CD4-positive, alpha-beta T cell (primary cell): Measurements from ENCODE around the gene HDAC4. TPM values are rescaled to one million over a fixed set of nuclear protein-coding genes. Genes with fewer than 3 reads are reported as not detected.

Experiments used
- ATAC-seq: fragments of 200-7000 bp; cut with Tn5 transposase; one replicate; pipeline ENCODE4 v1.10.0; 2022; ENCODE audit warnings: mild to moderate bottlenecking; ENCODE audit not compliant: poor library complexity
- CTCF ChIA-PET: fragments of 350-600 bp; sonication (Branson Sonifier 250); formaldehyde crosslinking; loops from one replicate; lab custom pipeline; 2021; ENCODE audit warnings: antibody characterized with exemption, inconsistent platforms; lab: Charles Lee
- POLR2A ChIA-PET: fragments of 350-600 bp; sonication (Branson Sonifier 250); formaldehyde crosslinking; loops from one replicate; lab custom pipeline; 2021; ENCODE audit warnings: antibody characterized with exemption, inconsistent platforms; lab: Charles Lee
- DNase-seq, 14 experiments: peaks; one replicate each; pipeline ENCODE4 v3.0.0-alpha.2; 2013 to 2020; ENCODE audit warnings: mixed read lengths in 2 of 14
- H3K27ac ChIP-seq, 2 donors: one replicate each; pipeline versions ENCODE4 v1.5.1 to v1.7.0; 2013; ENCODE audit warnings: low read length in 2 of 2, low read depth in 1 of 2, mild to moderate bottlenecking in 1 of 2
- H3K27me3 ChIP-seq, 2 experiments: 1 replicate in 1 of 2; 2 replicates in 1 of 2; pipeline versions ENCODE4 v1.6.1 to v1.7.0; 2013; ENCODE audit warnings: low read length in 2 of 2, control low read depth in 1 of 2, mild to moderate bottlenecking in 1 of 2, moderate library complexity in 1 of 2; ENCODE audit not compliant: insufficient read depth in 2 of 2, control insufficient read depth in 1 of 2
- H3K36me3 ChIP-seq: one replicate; pipeline ENCODE4 v1.6.1; 2013; ENCODE audit warnings: low read length, control low read depth; ENCODE audit not compliant: insufficient read depth
- H3K4me1 ChIP-seq: one replicate; pipeline ENCODE4 v1.6.1; 2013; ENCODE audit warnings: low read length, control low read depth; ENCODE audit not compliant: insufficient read depth
- H3K4me3 ChIP-seq: one replicate; pipeline ENCODE4 v1.5.1; 2013; ENCODE audit warnings: mild to moderate bottlenecking, low read length, moderate library complexity
- H3K9me3 ChIP-seq, 2 experiments: 1 replicate in 1 of 2; 2 replicates in 1 of 2; pipeline versions ENCODE4 v1.6.1 to v1.7.0; 2013; ENCODE audit warnings: low read length in 2 of 2, mild to moderate bottlenecking in 2 of 2, control low read depth in 1 of 2, moderate library complexity in 1 of 2; ENCODE audit not compliant: control insufficient read depth in 1 of 2, insufficient read depth in 1 of 2
- H3K27ac Mint-ChIP-seq: one replicate; pipeline ENCODE4 v1.8.0; 2020; ENCODE audit warnings: mixed read lengths
- H3K27me3 Mint-ChIP-seq: one replicate; pipeline ENCODE4 v1.8.0; 2021; ENCODE audit warnings: mixed read lengths
- H3K36me3 Mint-ChIP-seq: one replicate; pipeline ENCODE4 v1.8.0; 2021; ENCODE audit warnings: low read depth, mixed read lengths
- H3K4me1 Mint-ChIP-seq: one replicate; pipeline ENCODE4 v1.8.0; 2021; ENCODE audit warnings: low read depth, mixed read lengths
- H3K4me3 Mint-ChIP-seq: one replicate; pipeline ENCODE4 v1.8.0; 2020; ENCODE audit warnings: mild to moderate bottlenecking, mixed read lengths
- H3K9me3 Mint-ChIP-seq: one replicate; pipeline ENCODE4 v1.8.0; 2020; ENCODE audit warnings: mixed read lengths
- intact Hi-C, 2 experiments: fragments of 100-400 bp; cut with DNase I in 1 of 2; cut with micrococcal nuclease in 1 of 2; formaldehyde crosslinking; loops; one replicate each; pipeline versions ENCODE4 v1.15.1 to v1.9.0; 2023 to 2025; cut with DNase I, micrococcal nuclease
- total RNA-seq, 174 experiments: library from RNA in 2 of 174; stranded (reverse) in 2 of 174; gene quantifications; one replicate each; pipeline ENCODE4 v1.2.3 and lab custom pipeline; 2021 to 2026
- TF ChIP-seq, protein P1 (sequence below): fragments of 200-600 bp; IDR thresholded peaks from one replicate; pipeline ENCODE4 v1.8.0; 2022; ENCODE audit warnings: antibody characterized with exemption, mild to moderate bottlenecking

HDAC4 gene
- total RNA-seq, 2 experiments from 2014 or later, result 45.3 to 49.2 TPM

GRCh38 chr2:239162141-239162821, 238.5 kb downstream of the HDAC4 start:
- Mint-ChIP-seq H3K4me1 (peaks cover 20% of the 10 kb centered on the region), H3K27ac (no peak overlapping the region), H3K4me3 (no peak overlapping the region), H3K9me3 (no peaks in the 10 kb centered on the region), H3K27me3 (no peaks in the 10 kb centered on the region), H3K36me3 (peaks cover 72% of the 10 kb centered on the region)
- H3K4me1 ChIP-seq, result peaks cover 25% of the 10 kb centered on the region
- peaks cover 50% of the 10 kb centered on the region for H3K36me3 ChIP-seq
- no peak overlapping the region for H3K4me3 ChIP-seq
- POLR2A ChIA-PET, result interaction anchor here (0.6 to 0.9 kb wide), 2 partner anchors 60 to 70 kb away, joined by 3 read pairs; no protein-coding TSS in a partner anchor
- TF ChIP-seq, protein P1, sequence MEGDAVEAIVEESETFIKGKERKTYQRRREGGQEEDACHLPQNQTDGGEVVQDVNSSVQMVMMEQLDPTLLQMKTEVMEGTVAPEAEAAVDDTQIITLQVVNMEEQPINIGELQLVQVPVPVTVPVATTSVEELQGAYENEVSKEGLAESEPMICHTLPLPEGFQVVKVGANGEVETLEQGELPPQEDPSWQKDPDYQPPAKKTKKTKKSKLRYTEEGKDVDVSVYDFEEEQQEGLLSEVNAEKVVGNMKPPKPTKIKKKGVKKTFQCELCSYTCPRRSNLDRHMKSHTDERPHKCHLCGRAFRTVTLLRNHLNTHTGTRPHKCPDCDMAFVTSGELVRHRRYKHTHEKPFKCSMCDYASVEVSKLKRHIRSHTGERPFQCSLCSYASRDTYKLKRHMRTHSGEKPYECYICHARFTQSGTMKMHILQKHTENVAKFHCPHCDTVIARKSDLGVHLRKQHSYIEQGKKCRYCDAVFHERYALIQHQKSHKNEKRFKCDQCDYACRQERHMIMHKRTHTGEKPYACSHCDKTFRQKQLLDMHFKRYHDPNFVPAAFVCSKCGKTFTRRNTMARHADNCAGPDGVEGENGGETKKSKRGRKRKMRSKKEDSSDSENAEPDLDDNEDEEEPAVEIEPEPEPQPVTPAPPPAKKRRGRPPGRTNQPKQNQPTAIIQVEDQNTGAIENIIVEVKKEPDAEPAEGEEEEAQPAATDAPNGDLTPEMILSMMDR, result no peak
- ATAC-seq (no peak), DNase-seq (peak in 1 of 14 experiments; percentile 25)
- CTCF ChIA-PET, result no interaction called here
- intact Hi-C loops, result no loop called here
- H3K9me3 ChIP-seq, result no peaks in the 10 kb centered on the region
- H3K27me3 ChIP-seq, result no peaks in the 10 kb centered on the region
- no peak overlapping the region for H3K27ac ChIP-seq

GRCh38 chr2:239161711-239162140, 239.1 kb downstream of the HDAC4 start:
- TF ChIP-seq, protein P1, result no peak
- peaks cover 25% of the 10 kb centered on the region for H3K4me1 ChIP-seq
- H3K36me3 ChIP-seq, result peaks cover 54% of the 10 kb centered on the region
- Mint-ChIP-seq H3K27ac (no peak overlapping the region), H3K27me3 (no peaks in the 10 kb centered on the region), H3K4me3 (no peak overlapping the region), H3K4me1 (peaks cover 20% of the 10 kb centered on the region), H3K9me3 (no peaks in the 10 kb centered on the region), H3K36me3 (peaks cover 75% of the 10 kb centered on the region)
- intact Hi-C loops, result no loop called here
- no peaks in the 10 kb centered on the region for H3K27me3 ChIP-seq
- ATAC-seq (no peak), DNase-seq (peak in 1 of 14 experiments; percentile 7)
- ChIA-PET POLR2A (interaction anchor here (0.9 kb wide), 1 partner anchor 71 kb away, joined by 3 read pairs; no protein-coding TSS in a partner anchor), CTCF (no interaction called here)
- no peak overlapping the region for H3K4me3 ChIP-seq
- H3K27ac ChIP-seq, result no peak overlapping the region
- H3K9me3 ChIP-seq, result no peaks in the 10 kb centered on the region

DNA sequence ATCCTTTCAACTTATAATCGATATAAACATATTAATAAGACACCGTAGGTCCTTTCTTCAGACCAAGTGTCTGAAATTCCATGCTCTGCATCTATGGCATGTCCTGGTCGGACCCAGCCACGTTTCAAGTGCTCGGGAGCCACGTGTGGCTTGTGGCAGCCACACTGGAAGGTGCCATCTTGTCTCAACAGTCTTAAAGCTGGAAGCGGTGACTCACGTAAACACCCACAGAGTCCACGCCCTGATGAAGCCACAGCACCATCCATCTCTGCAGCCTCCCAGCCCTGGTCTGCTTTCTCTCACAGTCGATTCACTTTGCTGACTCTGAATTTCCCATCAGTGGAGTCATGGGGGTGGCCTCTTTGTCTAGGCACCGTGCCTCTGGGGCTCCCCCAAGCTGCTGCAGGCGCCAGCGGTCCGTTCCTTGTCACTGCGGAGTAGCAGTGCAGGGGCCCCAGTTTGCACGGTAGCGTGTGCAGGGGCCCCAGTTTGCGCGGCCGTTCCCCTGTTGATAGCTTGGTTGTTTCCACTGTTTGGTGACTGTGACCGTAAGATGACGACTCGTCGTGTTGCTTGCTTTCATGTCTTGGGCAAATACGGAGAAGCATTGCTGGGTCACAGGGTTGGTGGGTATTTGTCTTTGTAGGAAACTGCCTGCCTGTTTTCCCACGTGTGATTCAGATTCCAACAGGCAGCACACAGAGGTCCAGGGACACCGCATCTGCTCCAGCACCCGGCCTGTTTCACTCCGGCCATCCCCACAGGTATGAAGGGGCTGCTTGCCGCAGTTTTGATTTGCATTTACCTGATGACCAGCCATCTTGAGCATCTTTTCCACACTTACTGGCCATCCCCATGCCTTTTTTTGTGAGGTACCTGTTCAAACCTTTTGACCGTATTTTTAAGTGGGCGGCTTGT, 240.3 kb downstream of the HDAC4 start:
- H3K27ac ChIP-seq, result no peak overlapping the region
- intact Hi-C loops, result no loop called here
- H3K27ac Mint-ChIP-seq, result no peak overlapping the region
- H3K27me3 ChIP-seq, result no peaks in the 10 kb centered on the region
- H3K4me1 Mint-ChIP-seq, result peaks cover 20% of the 10 kb centered on the region
- H3K36me3 ChIP-seq, result peaks cover 60% of the 10 kb centered on the region
- TF ChIP-seq, protein P1, result no peak
- ATAC-seq, result no peak
- H3K36me3 Mint-ChIP-seq, result peaks cover 76% of the 10 kb centered on the region
- H3K9me3 Mint-ChIP-seq, result no peaks in the 10 kb centered on the region
- CTCF ChIA-PET, result no interaction called here
- H3K9me3 ChIP-seq, result no peaks in the 10 kb centered on the region
- no peak overlapping the region for H3K4me3 Mint-ChIP-seq
- H3K4me1 ChIP-seq, result peaks cover 25% of the 10 kb centered on the region
- peak in 1 of 14 experiments; percentile 20 for DNase-seq
- H3K4me3 ChIP-seq, result no peak overlapping the region
- H3K27me3 Mint-ChIP-seq, result no peaks in the 10 kb centered on the region
- POLR2A ChIA-PET, result no interaction called here
